Measurements from ENCODE around the gene ZC3HAV1. TPM values are rescaled to one million over a fixed set of nuclear protein-coding genes. Genes with fewer than 3 reads are reported as not detected.

Gene ZC3HAV1
- total and polyA plus RNA-seq, 2 of the 13 experiments (the other 11 are each of a cell fraction or from before 2014, with no cell fraction given), result 12.7 to 23.7 TPM

GRCh38 chr7:139091677-139091996 lies 17.9 kb downstream of the ZC3HAV1 start:
- ChIA-PET CTCF (ENCODE audit: low intra/inter-chr PET ratio, low total read pairs) (no interaction called here), POLR2A (no interaction called here)
- DNase-seq (ENCODE audit: low spot score), result no peak
- WGBS (ENCODE audit: low lambda C conversion rate), result 94% methylated on average over 15 of the region's 15 CpGs
- in situ Hi-C loops (cut with HindIII; ENCODE audit: extremely low pct_ligation_motif_present, low pct_unique_long_range_greater_than_20kb) (no loop called here), intact Hi-C loops (cut with micrococcal nuclease; ENCODE audit: unreplicated experiment) (no loop called here)
- Histone ChIP-seq H3K4me3 (replicated peaks in 1 of 3; ENCODE audit: insufficient read depth in 1 of 3, low read depth in 2 of 3, low read length in 3 of 3) (no peak overlapping the region), H3K36me3 (replicated peaks in 1 of 2; ENCODE audit: control insufficient read depth in 1 of 2, insufficient read depth in 2 of 2, low read length in 2 of 2) (peaks cover 3 to 28% of the 10 kb centered on the region in 2 experiments; a peak in 3 of 5 replicates), H3K27ac (ENCODE audit: extremely low read length, insufficient read depth, low read length) (no peak overlapping the region), H3K79me2 (ENCODE audit: insufficient read depth, low read length) (peaks cover 30% of the 10 kb centered on the region), H3K4me2 (ENCODE audit: low read depth, low read length) (no peak overlapping the region), H3K9ac (ENCODE audit: insufficient read depth, low read depth, low read length) (no peak overlapping the region), H4K20me1 (ENCODE audit: insufficient read depth, low read length) (0 out of 2 replicates have a peak, but pooled peaks cover 5% of the 10 kb centered on the region), H3K4me1 (ENCODE audit: insufficient read depth, low read length) (peaks cover 18% of the 10 kb centered on the region), H3K27me3 (ENCODE audit: control insufficient read depth in 1 of 2, insufficient read depth in 2 of 2, low read length in 2 of 2) (no peaks in the 10 kb centered on the region), H2AFZ (ENCODE audit: low read length) (no peak overlapping the region), H3K9me3 (ENCODE audit: low read length) (no peaks in the 10 kb centered on the region)
- no peak; the same call in 2 of the 3 replicates for ATAC-seq
- FAIRE-seq, result no peak
- BruUV-seq (replicated peaks), result no TSS peak
- TF ChIP-seq HDAC1 (CRISPR knock-in tag; IDR thresholded peaks at IDR 0.05) (no peak), DNMT1 (CRISPR knock-in tag; IDR thresholded peaks at IDR 0.05) (no peak)
- TF ChIP-seq, protein P1, sequence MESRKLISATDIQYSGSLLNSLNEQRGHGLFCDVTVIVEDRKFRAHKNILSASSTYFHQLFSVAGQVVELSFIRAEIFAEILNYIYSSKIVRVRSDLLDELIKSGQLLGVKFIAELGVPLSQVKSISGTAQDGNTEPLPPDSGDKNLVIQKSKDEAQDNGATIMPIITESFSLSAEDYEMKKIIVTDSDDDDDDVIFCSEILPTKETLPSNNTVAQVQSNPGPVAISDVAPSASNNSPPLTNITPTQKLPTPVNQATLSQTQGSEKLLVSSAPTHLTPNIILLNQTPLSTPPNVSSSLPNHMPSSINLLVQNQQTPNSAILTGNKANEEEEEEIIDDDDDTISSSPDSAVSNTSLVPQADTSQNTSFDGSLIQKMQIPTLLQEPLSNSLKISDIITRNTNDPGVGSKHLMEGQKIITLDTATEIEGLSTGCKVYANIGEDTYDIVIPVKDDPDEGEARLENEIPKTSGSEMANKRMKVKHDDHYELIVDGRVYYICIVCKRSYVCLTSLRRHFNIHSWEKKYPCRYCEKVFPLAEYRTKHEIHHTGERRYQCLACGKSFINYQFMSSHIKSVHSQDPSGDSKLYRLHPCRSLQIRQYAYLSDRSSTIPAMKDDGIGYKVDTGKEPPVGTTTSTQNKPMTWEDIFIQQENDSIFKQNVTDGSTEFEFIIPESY (CRISPR knock-in tag; IDR thresholded peaks at IDR 0.05), result peak; percentile 26; the same call in 1 of the 2 replicates

- Histone ChIP-seq H2AFZ (ENCODE audit: low read length) (no peak overlapping the region), H3K9ac (ENCODE audit: insufficient read depth, low read depth, low read length) (no peak overlapping the region), H3K4me2 (ENCODE audit: low read depth, low read length) (no peak overlapping the region), H3K27ac (ENCODE audit: extremely low read length, insufficient read depth, low read length) (no peak overlapping the region), H3K4me1 (ENCODE audit: insufficient read depth, low read length) (peaks cover 18% of the 10 kb centered on the region), H3K4me3 (replicated peaks in 1 of 3; ENCODE audit: insufficient read depth in 1 of 3, low read depth in 2 of 3, low read length in 3 of 3) (no peak overlapping the region), H3K9me3 (ENCODE audit: low read length) (no peaks in the 10 kb centered on the region), H4K20me1 (ENCODE audit: insufficient read depth, low read length) (0 out of 2 replicates have a peak, but pooled peaks cover 5% of the 10 kb centered on the region), H3K79me2 (ENCODE audit: insufficient read depth, low read length) (peaks cover 19% of the 10 kb centered on the region), H3K36me3 (replicated peaks in 1 of 2; ENCODE audit: control insufficient read depth in 1 of 2, insufficient read depth in 2 of 2, low read length in 2 of 2) (peaks cover 7 to 49% of the 10 kb centered on the region in 2 experiments; a peak in 4 of 5 replicates), H3K27me3 (ENCODE audit: control insufficient read depth in 1 of 2, insufficient read depth in 2 of 2, low read length in 2 of 2) (no peaks in the 10 kb centered on the region)
- ChIA-PET POLR2A (no interaction called here), CTCF (ENCODE audit: low intra/inter-chr PET ratio, low total read pairs) (no interaction called here)
- DNase-seq (ENCODE audit: low spot score), result no peak
- intact Hi-C loops (cut with micrococcal nuclease; ENCODE audit: unreplicated experiment) (no loop called here), in situ Hi-C loops (cut with HindIII; ENCODE audit: extremely low pct_ligation_motif_present, low pct_unique_long_range_greater_than_20kb) (no loop called here)
- FAIRE-seq, result no peak
- no peak for ATAC-seq
- BruUV-seq (replicated peaks), result no TSS peak
- WGBS (ENCODE audit: low lambda C conversion rate), result 95% methylated on average over 2 of the region's 2 CpGs
- TF ChIP-seq FOSL2 (CRISPR knock-in tag; IDR thresholded peaks at IDR 0.05) (no peak), NR3C1 (CRISPR knock-in tag; IDR thresholded peaks at IDR 0.05) (no peak), GZF1 (CRISPR knock-in tag; IDR thresholded peaks at IDR 0.05) (no peak), NR0B2 (CRISPR knock-in tag; IDR thresholded peaks at IDR 0.05) (no peak), ZNF558 (CRISPR knock-in tag; IDR thresholded peaks at IDR 0.05; ENCODE audit: borderline replicate concordance) (no peak), ZBTB1 (CRISPR knock-in tag; IDR thresholded peaks at IDR 0.05; ENCODE audit: borderline replicate concordance) (no peak), ZNF329 (CRISPR knock-in tag; IDR thresholded peaks at IDR 0.05; ENCODE audit: low read depth) (no peak), ARID2 (CRISPR knock-in tag; IDR thresholded peaks at IDR 0.05; ENCODE audit: borderline replicate concordance) (no peak), SP5 (CRISPR knock-in tag; IDR thresholded peaks at IDR 0.05; ENCODE audit: borderline replicate concordance, low read depth) (no peak)
- TF ChIP-seq, protein P2, sequence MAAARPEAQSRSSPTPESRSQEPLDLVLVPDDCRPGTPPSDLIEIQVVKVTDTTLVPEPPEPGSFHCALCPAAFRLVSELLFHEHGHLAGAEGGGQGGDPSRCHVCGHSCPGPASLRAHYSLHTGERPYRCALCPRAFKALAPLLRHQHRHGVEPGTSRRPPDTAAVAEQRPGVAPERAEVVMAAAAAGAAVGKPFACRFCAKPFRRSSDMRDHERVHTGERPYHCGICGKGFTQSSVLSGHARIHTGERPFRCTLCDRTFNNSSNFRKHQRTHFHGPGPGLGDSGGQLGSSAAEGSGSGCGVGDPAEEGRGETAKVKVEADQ (CRISPR knock-in tag; IDR thresholded peaks at IDR 0.05; ENCODE audit: borderline replicate concordance), result no peak
- TF ChIP-seq, protein P3, sequence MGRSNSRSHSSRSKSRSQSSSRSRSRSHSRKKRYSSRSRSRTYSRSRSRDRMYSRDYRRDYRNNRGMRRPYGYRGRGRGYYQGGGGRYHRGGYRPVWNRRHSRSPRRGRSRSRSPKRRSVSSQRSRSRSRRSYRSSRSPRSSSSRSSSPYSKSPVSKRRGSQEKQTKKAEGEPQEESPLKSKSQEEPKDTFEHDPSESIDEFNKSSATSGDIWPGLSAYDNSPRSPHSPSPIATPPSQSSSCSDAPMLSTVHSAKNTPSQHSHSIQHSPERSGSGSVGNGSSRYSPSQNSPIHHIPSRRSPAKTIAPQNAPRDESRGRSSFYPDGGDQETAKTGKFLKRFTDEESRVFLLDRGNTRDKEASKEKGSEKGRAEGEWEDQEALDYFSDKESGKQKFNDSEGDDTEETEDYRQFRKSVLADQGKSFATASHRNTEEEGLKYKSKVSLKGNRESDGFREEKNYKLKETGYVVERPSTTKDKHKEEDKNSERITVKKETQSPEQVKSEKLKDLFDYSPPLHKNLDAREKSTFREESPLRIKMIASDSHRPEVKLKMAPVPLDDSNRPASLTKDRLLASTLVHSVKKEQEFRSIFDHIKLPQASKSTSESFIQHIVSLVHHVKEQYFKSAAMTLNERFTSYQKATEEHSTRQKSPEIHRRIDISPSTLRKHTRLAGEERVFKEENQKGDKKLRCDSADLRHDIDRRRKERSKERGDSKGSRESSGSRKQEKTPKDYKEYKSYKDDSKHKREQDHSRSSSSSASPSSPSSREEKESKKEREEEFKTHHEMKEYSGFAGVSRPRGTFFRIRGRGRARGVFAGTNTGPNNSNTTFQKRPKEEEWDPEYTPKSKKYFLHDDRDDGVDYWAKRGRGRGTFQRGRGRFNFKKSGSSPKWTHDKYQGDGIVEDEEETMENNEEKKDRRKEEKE (IDR thresholded peaks at IDR 0.05), result no peak
These were observed 20.4 kb downstream of the ZC3HAV1 start for GRCh38 chr7:139089118-139089517.
